Measurements from ENCODE around the gene ATG5.

Gene ATG5

GRCh38 chr6:106181664-106182418, 143.7 kb downstream of the ATG5 start:
- ATAC-seq = peak; percentile 96
- TF ChIP-seq CREB5 (CRISPR knock-in tag; IDR thresholded peaks at IDR 0.05; ENCODE audit: low read depth) = no peak
- TF ChIP-seq ISL1 (CRISPR knock-in tag; IDR thresholded peaks at IDR 0.05) = peak; percentile 90

- no peak for ATAC-seq
- no peak for TF ChIP-seq ARNTL (CRISPR knock-in tag; IDR thresholded peaks at IDR 0.05; ENCODE audit: borderline replicate concordance, low read depth)
- no peak for TF ChIP-seq TSHZ2 (CRISPR knock-in tag; IDR thresholded peaks at IDR 0.05)
- no peak for TF ChIP-seq ZC3H10 (CRISPR knock-in tag; IDR thresholded peaks at IDR 0.05)
- TF ChIP-seq POU6F1 (CRISPR knock-in tag; IDR thresholded peaks at IDR 0.05; ENCODE audit: borderline replicate concordance, low read depth) = no peak
- no peak for TF ChIP-seq CSDC2 (CRISPR knock-in tag; IDR thresholded peaks at IDR 0.05)
- TF ChIP-seq OSR1 (CRISPR knock-in tag; IDR thresholded peaks at IDR 0.05) = no peak
- no peak for TF ChIP-seq PPARA (CRISPR knock-in tag; IDR thresholded peaks at IDR 0.05; ENCODE audit: borderline replicate concordance)
- no peak for TF ChIP-seq ZNF565 (CRISPR knock-in tag; conservative IDR thresholded peaks at IDR 0.05; ENCODE audit: low read depth)
- TF ChIP-seq TCF4 (CRISPR knock-in tag; IDR thresholded peaks at IDR 0.05; ENCODE audit: borderline replicate concordance) = no peak
- no peak for TF ChIP-seq CSRNP3 (CRISPR knock-in tag; IDR thresholded peaks at IDR 0.05)
Measured at GRCh38 chr6:106180208-106180607, 145.4 kb downstream of the ATG5 start.

- ATAC-seq = no peak
- TF ChIP-seq ZNF8 (CRISPR knock-in tag; IDR thresholded peaks at IDR 0.05) (no peak), TSHZ2 (CRISPR knock-in tag; IDR thresholded peaks at IDR 0.05) (no peak), ZC3H10 (CRISPR knock-in tag; IDR thresholded peaks at IDR 0.05) (no peak), CSDC2 (CRISPR knock-in tag; IDR thresholded peaks at IDR 0.05) (no peak), OSR1 (CRISPR knock-in tag; IDR thresholded peaks at IDR 0.05) (no peak), ZFP30 (CRISPR knock-in tag; IDR thresholded peaks at IDR 0.05) (no peak), PPARA (CRISPR knock-in tag; IDR thresholded peaks at IDR 0.05; ENCODE audit: borderline replicate concordance) (no peak), ARNTL (CRISPR knock-in tag; IDR thresholded peaks at IDR 0.05; ENCODE audit: borderline replicate concordance, low read depth) (no peak), RARB (CRISPR knock-in tag; IDR thresholded peaks at IDR 0.05) (no peak), ESRRG (CRISPR knock-in tag; IDR thresholded peaks at IDR 0.05) (no peak), TOX (CRISPR knock-in tag; IDR thresholded peaks at IDR 0.05; ENCODE audit: borderline replicate concordance) (no peak), CSRNP3 (CRISPR knock-in tag; IDR thresholded peaks at IDR 0.05) (no peak), CREB5 (CRISPR knock-in tag; IDR thresholded peaks at IDR 0.05; ENCODE audit: low read depth) (no peak), GLIS3 (CRISPR knock-in tag; IDR thresholded peaks at IDR 0.05) (no peak), TCF4 (CRISPR knock-in tag; IDR thresholded peaks at IDR 0.05; ENCODE audit: borderline replicate concordance) (no peak), ZNF70 (CRISPR knock-in tag; IDR thresholded peaks at IDR 0.05) (no peak)
Measured at GRCh38 chr6:106178900-106179299, 146.7 kb downstream of the ATG5 start.

Data from SK-N-SH treated with all-trans-retinoic acid at 6 μM for 48 hours (cell line).